Measurements from ENCODE around the gene HEXB.

Gene HEXB

GRCh38 chr5:74655716-74656115 lies 29.3 kb upstream of the HEXB start:
- no peaks in the 10 kb centered on the region for H3K36me3 ChIP-seq (ENCODE audit: insufficient read depth, low read length)
- H3K27ac ChIP-seq (ENCODE audit: low read depth, low read length, poor library complexity, severe bottlenecking) = no peak overlapping the region
- no peak overlapping the region for H3K4me2 ChIP-seq (ENCODE audit: low read length)
- H3K9ac ChIP-seq (ENCODE audit: low read length) = no peak overlapping the region
- no peak overlapping the region for H2AFZ ChIP-seq (ENCODE audit: low read length)
- H3K9me3 ChIP-seq (ENCODE audit: low read length) = no peaks in the 10 kb centered on the region
- no peaks in the 10 kb centered on the region for H3F3A ChIP-seq (ENCODE audit: insufficient read depth, low read length)
- no peaks in the 10 kb centered on the region for H3K79me2 ChIP-seq (ENCODE audit: insufficient read depth, low read length)
- no peak overlapping the region for H3K4me3 ChIP-seq (ENCODE audit: low read depth, low read length, poor library complexity, severe bottlenecking)
- no peaks in the 10 kb centered on the region for H3K27me3 ChIP-seq (ENCODE audit: insufficient read depth, low read length)
- no peaks in the 10 kb centered on the region for H4K20me1 ChIP-seq (ENCODE audit: insufficient read depth, low read length)
- H3K4me1 ChIP-seq (ENCODE audit: insufficient read depth, low read length, severe bottlenecking) = no peaks in the 10 kb centered on the region
- TF ChIP-seq EZH2 (IDR thresholded peaks at IDR 0.05; ENCODE audit: borderline replicate concordance, low read length) (no peak), CTCF (IDR thresholded peaks at IDR 0.05; ENCODE audit: low read length) (no peak)
- H3K9me2 ChIP-seq (ENCODE audit: low read depth, low read length) = no peaks in the 10 kb centered on the region

DNA sequence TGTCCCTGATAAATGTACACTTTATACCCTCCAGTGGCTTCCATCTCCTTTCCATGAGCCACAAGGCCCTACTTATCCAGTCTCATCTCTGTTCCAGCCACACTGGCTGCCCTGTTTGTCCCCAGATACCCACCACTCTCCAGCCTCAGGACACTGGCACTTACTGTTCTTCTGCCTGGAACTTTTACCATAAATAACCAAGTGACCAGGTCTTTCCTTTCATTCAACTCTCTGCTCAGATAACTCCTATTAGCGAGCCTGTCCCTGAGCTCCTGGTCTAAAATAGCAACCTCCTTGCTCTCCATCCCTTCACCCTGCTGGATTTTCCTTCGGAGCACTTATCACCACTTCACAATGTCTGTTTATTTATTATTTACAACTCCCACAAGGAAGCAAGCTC lies 27.9 kb upstream of the HEXB start:
- H3K4me1 ChIP-seq (ENCODE audit: insufficient read depth, low read length, severe bottlenecking) = no peaks in the 10 kb centered on the region
- H3K79me2 ChIP-seq (ENCODE audit: insufficient read depth, low read length) = no peaks in the 10 kb centered on the region
- no peak overlapping the region for H3K9ac ChIP-seq (ENCODE audit: low read length)
- no peak overlapping the region for H3K27ac ChIP-seq (ENCODE audit: low read depth, low read length, poor library complexity, severe bottlenecking)
- no peaks in the 10 kb centered on the region for H3K9me2 ChIP-seq (ENCODE audit: low read depth, low read length)
- H3F3A ChIP-seq (ENCODE audit: insufficient read depth, low read length) = no peaks in the 10 kb centered on the region
- TF ChIP-seq EZH2 (IDR thresholded peaks at IDR 0.05; ENCODE audit: borderline replicate concordance, low read length) (no peak), CTCF (IDR thresholded peaks at IDR 0.05; ENCODE audit: low read length) (no peak)
- H3K9me3 ChIP-seq (ENCODE audit: low read length) = no peaks in the 10 kb centered on the region
- no peak overlapping the region for H2AFZ ChIP-seq (ENCODE audit: low read length)
- H3K27me3 ChIP-seq (ENCODE audit: insufficient read depth, low read length) = no peaks in the 10 kb centered on the region
- no peaks in the 10 kb centered on the region for H4K20me1 ChIP-seq (ENCODE audit: insufficient read depth, low read length)
- H3K36me3 ChIP-seq (ENCODE audit: insufficient read depth, low read length) = no peaks in the 10 kb centered on the region
- H3K4me3 ChIP-seq (ENCODE audit: low read depth, low read length, poor library complexity, severe bottlenecking) = no peak overlapping the region
- no peak overlapping the region for H3K4me2 ChIP-seq (ENCODE audit: low read length)

GRCh38 chr5:74659172-74659571 lies 25.9 kb upstream of the HEXB start:
- Histone ChIP-seq H3F3A (ENCODE audit: insufficient read depth, low read length) (no peaks in the 10 kb centered on the region), H3K4me1 (ENCODE audit: insufficient read depth, low read length, severe bottlenecking) (no peaks in the 10 kb centered on the region), H4K20me1 (ENCODE audit: insufficient read depth, low read length) (no peaks in the 10 kb centered on the region), H2AFZ (ENCODE audit: low read length) (no peak overlapping the region), H3K79me2 (ENCODE audit: insufficient read depth, low read length) (no peaks in the 10 kb centered on the region), H3K9ac (ENCODE audit: low read length) (no peak overlapping the region), H3K4me2 (ENCODE audit: low read length) (no peak overlapping the region), H3K27ac (ENCODE audit: low read depth, low read length, poor library complexity, severe bottlenecking) (no peak overlapping the region), H3K4me3 (ENCODE audit: low read depth, low read length, poor library complexity, severe bottlenecking) (no peak overlapping the region), H3K9me3 (ENCODE audit: low read length) (no peaks in the 10 kb centered on the region), H3K36me3 (ENCODE audit: insufficient read depth, low read length) (no peaks in the 10 kb centered on the region), H3K9me2 (ENCODE audit: low read depth, low read length) (no peaks in the 10 kb centered on the region), H3K27me3 (ENCODE audit: insufficient read depth, low read length) (no peaks in the 10 kb centered on the region)
- TF ChIP-seq EZH2 (IDR thresholded peaks at IDR 0.05; ENCODE audit: borderline replicate concordance, low read length) (no peak), CTCF (IDR thresholded peaks at IDR 0.05; ENCODE audit: low read length) (no peak)

Measured in OCI-LY1 (cell line).